ENCODE data around the gene CDK8.
"Not testable (repeated sequence)": the region's sequence is repeated elsewhere in the genome, so short reads cannot be mapped to it uniquely, and the experiment has no call there.

Gene CDK8

GRCh38 chr13:26254583-26255111 is 718 bp downstream of the CDK8 start:
- peak; percentile 44 for DNase-seq

- DNase-seq: no peak
Observed at GRCh38 chr13:26255115-26255514, 1.2 kb downstream of the CDK8 start.

DNA sequence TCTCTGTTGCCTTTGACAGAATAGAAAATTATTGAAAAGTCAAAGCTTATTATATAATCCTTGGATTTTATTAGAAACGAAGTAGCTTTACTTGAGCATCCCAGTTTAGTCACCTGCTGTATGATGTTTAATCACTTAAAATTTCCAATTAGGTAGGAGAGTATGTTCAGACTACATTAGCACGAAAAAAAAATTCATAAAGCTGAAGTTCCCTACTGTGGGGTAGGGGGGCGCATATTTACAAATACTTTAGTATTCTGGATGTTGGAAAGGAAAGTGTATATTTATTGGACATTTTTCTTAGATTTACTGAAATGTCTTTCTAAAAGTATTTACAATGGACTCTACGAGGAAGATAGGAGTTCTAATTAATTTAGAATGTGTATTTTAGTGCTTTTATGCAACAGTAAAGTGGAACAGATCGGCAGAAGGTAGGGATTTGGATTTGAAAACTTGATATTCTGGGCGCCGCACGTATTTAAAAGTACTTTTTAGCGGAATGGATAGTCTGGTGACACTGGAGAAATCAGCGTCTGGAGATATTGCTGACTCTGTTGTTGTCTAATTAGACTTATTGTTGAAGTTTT is 1.9 kb downstream of the CDK8 start:
- DNase-seq: no peak

GRCh38 chr13:26257049-26257448 is 3.1 kb downstream of the CDK8 start:
- no peak for DNase-seq

DNA sequence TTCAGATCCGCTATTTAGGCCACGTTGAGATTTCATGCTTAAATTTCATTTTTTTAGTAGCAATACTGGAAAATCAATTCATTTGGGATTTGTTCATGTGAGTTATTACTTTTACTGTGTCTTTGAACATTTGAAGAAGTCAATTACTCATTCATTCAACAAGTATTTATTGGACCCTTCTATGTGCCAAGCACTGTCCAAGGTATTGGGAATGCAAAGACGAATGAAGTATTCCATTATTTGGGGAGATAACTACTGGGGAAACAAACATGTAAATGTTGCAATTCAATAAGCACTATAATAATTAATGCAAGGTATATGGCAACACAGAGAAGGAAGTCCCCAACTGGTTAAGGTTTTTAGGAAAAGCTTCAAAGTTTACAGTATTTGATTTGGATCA is 5.7 kb downstream of the CDK8 start:
- DNase-seq: no peak

GRCh38 chr13:26262156-26262555 is 8.2 kb downstream of the CDK8 start:
- DNase-seq: no peak

- no peak for DNase-seq
Observed at GRCh38 chr13:26266311-26266710, 12.4 kb downstream of the CDK8 start.

DNA sequence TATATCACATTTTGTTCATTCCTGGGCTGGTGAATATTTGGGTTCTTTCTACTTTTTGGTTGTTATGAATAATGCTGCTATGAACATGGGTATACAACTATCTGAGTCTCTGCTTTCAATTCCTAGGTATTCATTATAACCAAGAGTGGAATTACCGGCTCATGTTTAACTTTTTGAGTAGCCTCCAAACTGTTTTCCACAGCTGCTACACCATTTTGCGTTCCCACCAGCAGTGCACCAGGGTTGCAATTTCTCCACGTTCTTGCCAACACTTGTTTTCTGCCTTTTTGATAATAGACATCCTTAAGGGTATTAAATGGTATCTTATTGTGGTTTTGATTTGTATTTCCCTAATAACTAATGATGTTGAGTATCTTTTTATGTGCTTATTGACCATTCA is 16.8 kb downstream of the CDK8 start:
- no peak for DNase-seq

GRCh38 chr13:26272621-26273020 is 18.7 kb downstream of the CDK8 start:
- DNase-seq: no peak

GRCh38 chr13:26280295-26280694 is 26.4 kb downstream of the CDK8 start:
- DNase-seq: no peak

DNA sequence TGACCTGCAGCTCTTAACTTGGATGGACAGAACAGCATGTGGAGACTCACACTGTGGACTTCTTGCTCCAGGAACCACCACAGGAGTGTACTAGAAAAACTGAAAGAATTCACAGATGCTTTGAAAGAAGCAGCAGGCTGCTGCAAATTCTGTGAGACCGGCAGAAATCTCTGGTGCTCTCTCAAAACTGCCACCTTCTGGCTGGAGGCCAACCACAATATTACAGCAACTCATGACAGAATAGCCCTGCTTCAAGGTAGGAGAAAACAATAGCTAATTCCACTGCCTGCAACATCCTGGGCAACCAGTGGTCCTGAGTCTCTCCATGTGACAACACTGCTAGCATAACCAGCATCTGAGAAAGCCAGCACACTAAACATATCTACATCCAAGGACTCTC is 26.9 kb downstream of the CDK8 start:
- no peak for DNase-seq

- DNase-seq: not testable (repeated sequence)
Observed at GRCh38 chr13:26285911-26286310, 32.0 kb downstream of the CDK8 start.

DNA sequence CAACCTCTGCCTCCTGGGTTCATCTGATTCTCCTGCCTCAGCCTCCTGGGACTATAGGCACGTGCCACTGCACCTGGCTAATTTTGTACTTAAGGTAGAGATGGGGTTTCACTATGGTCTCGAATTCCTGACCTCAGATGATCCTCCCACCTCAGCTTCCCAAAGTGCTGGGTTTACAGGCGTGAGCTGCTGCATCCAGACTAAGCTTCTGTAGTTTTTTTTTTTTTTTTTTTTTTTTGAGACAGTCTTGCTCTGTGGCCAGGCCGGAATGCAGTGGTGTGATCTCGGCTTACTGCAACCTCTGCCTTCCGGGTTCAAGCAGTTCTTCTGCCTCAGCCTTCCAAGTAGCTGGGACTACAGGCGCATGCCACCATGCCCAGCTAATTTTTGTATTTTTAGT is 34.9 kb downstream of the CDK8 start:
- not testable (repeated sequence) for DNase-seq

DNA sequence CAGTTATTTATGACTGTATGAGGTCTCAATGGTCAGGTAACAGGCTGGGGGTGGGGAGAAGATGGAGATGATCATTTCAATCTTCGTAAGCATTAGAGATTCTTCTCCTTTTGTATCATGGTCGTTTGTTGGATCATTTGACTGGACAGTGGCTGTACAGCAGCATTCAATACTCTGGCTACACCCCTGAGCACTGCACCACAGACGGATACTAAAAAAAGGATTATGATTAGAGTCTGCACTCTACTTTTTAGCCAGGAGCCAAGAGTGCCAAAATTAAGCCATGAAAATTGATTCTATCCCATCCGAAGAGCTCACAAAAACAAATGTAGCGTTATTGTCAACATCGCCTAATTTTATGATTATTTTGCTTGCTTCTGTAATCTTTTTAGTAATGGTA is 41.9 kb downstream of the CDK8 start:
- DNase-seq: no peak

DNA sequence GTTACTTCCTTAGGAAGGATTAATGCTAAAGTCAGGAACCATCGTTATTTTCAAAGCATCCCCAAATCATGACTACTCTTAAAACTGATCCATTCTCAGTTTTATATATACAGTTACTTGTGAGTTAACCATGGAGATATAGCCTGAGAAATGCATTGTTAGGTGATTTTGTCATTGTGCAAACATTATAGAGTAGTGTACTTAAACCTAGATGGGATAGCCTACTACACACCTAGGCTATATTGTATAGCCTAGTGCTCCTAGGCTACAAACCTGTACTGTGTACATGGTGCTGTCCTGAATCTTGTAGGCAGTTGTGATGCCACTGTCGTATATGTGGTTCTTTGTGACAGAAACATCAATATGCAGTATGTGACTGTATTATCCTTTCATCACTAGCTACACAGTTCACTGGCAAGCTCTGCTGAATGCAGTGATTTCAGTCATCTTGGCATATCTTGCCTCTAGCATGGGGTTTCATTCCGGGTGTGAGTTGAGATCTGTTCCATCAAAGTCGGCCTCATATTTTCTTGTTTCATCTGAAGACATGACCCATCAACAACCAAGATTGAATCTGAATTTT is 45.3 kb downstream of the CDK8 start:
- DNase-seq: no peak

GRCh38 chr13:26300140-26300539 is 46.2 kb downstream of the CDK8 start:
- DNase-seq: no peak

GRCh38 chr13:26305676-26306075 is 51.7 kb downstream of the CDK8 start:
- no peak for DNase-seq

- no peak for DNase-seq
Observed at GRCh38 chr13:26307701-26308100, 53.8 kb downstream of the CDK8 start.

- DNase-seq: no peak
Observed at GRCh38 chr13:26308250-26308649, 54.3 kb downstream of the CDK8 start.

- DNase-seq: no peak
Observed at GRCh38 chr13:26308836-26309235, 54.9 kb downstream of the CDK8 start.

DNA sequence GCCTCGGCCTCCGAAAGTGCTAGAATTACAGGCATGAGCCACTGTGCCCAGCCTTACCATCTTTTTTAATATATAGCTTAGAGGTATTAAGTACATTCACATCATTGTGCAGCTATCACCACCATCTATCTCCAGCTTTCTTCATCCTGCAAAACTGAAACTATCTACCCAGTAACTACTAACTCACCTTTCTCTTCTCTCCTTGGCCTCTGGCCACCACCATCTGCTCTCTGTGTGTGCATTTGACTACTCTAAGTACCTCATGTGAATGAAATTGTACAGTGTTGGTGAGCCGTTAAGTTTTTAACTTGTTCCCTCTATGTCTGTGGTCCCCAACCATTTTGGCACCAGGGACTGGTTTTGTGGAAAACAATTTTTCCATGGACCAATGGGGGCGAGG is 56.1 kb downstream of the CDK8 start:
- no peak for DNase-seq

DNA sequence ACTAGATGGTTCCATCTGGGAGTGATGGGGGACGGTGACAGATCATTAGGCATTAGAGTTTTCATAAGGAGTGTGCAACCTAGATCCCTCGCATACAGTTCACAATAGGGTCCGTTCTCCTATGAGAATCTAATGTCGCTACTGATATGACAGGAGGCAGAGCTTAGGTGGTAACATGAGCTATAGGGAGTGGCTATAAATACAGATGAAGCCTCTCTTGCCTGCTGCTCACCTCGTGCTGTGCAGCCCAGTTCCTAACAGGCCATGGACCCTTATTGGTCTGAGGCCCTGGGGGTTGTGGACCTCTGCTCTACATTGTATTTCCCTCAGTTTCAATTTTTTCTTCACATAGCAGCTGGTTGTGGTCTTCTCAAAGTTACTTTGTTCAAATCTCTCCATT is 56.5 kb downstream of the CDK8 start:
- DNase-seq: no peak

- DNase-seq: not testable (repeated sequence)
Observed at GRCh38 chr13:26312019-26312418, 58.1 kb downstream of the CDK8 start.

DNA sequence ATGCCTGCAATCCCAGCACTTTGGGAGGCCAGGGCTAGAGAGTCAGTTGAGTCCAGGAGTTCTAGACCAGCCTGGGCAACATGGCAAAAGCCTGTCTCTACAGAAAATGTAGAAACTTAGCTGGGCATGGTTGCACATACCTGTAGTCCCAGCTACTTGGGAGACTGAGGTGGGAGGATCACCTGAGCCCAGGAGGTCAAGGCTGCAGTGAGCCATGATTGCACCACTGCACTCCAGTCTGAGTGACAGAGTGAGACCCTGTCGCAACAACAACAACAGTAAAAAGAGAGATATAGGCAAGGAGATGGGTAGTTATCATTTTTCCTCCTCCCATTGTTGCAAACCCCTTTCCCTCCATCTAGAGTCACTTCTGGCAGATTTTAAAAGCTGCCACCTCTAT is 62.2 kb downstream of the CDK8 start:
- DNase-seq: not testable (repeated sequence)

- DNase-seq: no peak
Observed at GRCh38 chr13:26320766-26321165, 66.8 kb downstream of the CDK8 start.

All from effector CD4-positive, alpha-beta T cell (primary cell).